Stimulated activated CD8-positive, alpha-beta memory T cell treated with anti-CD3 and anti-CD28 coated beads, Interleukin-7, amount 100 ng/mL, for 48 hours (primary cell): ENCODE measurements around the gene DYSF.
"Not testable (repeated sequence)": the region's sequence is repeated elsewhere in the genome, so short reads cannot be mapped to it uniquely, and the experiment has no call there.

Experiments
- DNase-seq, 2 donors: peaks; one replicate each; pipeline ENCODE4 v3.0.0-alpha.2; 2020; ENCODE audit warnings: low read depth in 1 of 2; ENCODE audit errors: extremely low read depth in 1 of 2

The DYSF gene

GRCh38 chr2:71469403-71470398, 16.3 kb downstream of the DYSF start:
- DNase-seq: no peak

- DNase-seq: no peak
Observed at GRCh38 chr2:71471276-71471675, 17.9 kb downstream of the DYSF start.

- DNase-seq: no peak
Observed at GRCh38 chr2:71472019-71472418, 18.7 kb downstream of the DYSF start.

GRCh38 chr2:71473346-71474031, 20.1 kb downstream of the DYSF start:
- DNase-seq: no peak

GRCh38 chr2:71474116-71474743, 20.9 kb downstream of the DYSF start:
- DNase-seq: no peak

GRCh38 chr2:71474744-71475397, 21.5 kb downstream of the DYSF start:
- no peak for DNase-seq

GRCh38 chr2:71476495-71476894, 23.1 kb downstream of the DYSF start:
- no peak for DNase-seq

- no peak for DNase-seq
Observed at GRCh38 chr2:71477231-71477691, 23.9 kb downstream of the DYSF start.

GRCh38 chr2:71478806-71479205, 25.4 kb downstream of the DYSF start:
- DNase-seq: no peak

GRCh38 chr2:71479261-71479660, 25.9 kb downstream of the DYSF start:
- DNase-seq: no peak

GRCh38 chr2:71481111-71481510, 27.8 kb downstream of the DYSF start:
- no peak for DNase-seq

GRCh38 chr2:71482055-71482454, 28.7 kb downstream of the DYSF start:
- DNase-seq: no peak

GRCh38 chr2:71483246-71483645, 29.9 kb downstream of the DYSF start:
- DNase-seq: no peak

GRCh38 chr2:71484354-71484753, 31.0 kb downstream of the DYSF start:
- no peak for DNase-seq

- DNase-seq: no peak
Observed at GRCh38 chr2:71486881-71487640, 33.7 kb downstream of the DYSF start.

GRCh38 chr2:71491551-71491950, 38.2 kb downstream of the DYSF start:
- DNase-seq: not testable (repeated sequence)

- DNase-seq: no peak
Observed at GRCh38 chr2:71492112-71492511, 38.8 kb downstream of the DYSF start.

GRCh38 chr2:71494091-71494490, 40.7 kb downstream of the DYSF start:
- no peak for DNase-seq

GRCh38 chr2:71494523-71495155, 41.3 kb downstream of the DYSF start:
- DNase-seq: no peak
